Heart right ventricle (tissue), 16 donors: ENCODE results near the gene EGLN3. TPM values are rescaled to one million over a fixed set of nuclear protein-coding genes. Genes with fewer than 3 reads are reported as not detected.

ENCODE experiments used
- ATAC-seq, 8 donors: fragments of 200-7000 bp; cut with Tn5 transposase; one replicate each; pipeline ENCODE4 v1.9.1; 2020; ENCODE audit warnings: mild to moderate bottlenecking in 8 of 8, moderate library complexity in 8 of 8, moderate number of reproducible peaks in 1 of 8
- DNase-seq, 2 donors: peaks; one replicate each; pipeline ENCODE4 v3.0.0-alpha.2; 2020
- H3K27ac ChIP-seq, 10 donors: fragments of 200-600 bp; sonication (generic) in 2 of 10; one replicate each; pipeline versions ENCODE4 v1.5.0 to v1.8.0; 2020 to 2022; ENCODE audit warnings: mild to moderate bottlenecking in 3 of 10
- H3K27me3 ChIP-seq, 7 donors: fragments of 200-600 bp; one replicate each; pipeline ENCODE4 v1.8.0; 2021 to 2022; ENCODE audit warnings: mild to moderate bottlenecking in 2 of 7
- H3K36me3 ChIP-seq, 9 donors: fragments of 200-600 bp; sonication (generic) in 1 of 9; one replicate each; pipeline versions ENCODE4 v1.5.0 to v1.8.0; 2020 to 2022; ENCODE audit warnings: mild to moderate bottlenecking in 2 of 9
- H3K4me1 ChIP-seq, 9 donors: fragments of 200-600 bp; sonication (generic) in 1 of 9; one replicate each; pipeline versions ENCODE4 v1.5.0 to v1.8.0; 2020 to 2022; ENCODE audit warnings: mild to moderate bottlenecking in 4 of 9
- H3K4me3 ChIP-seq, 10 donors: fragments of 200-600 bp; sonication (generic) in 2 of 10; one replicate each; pipeline versions ENCODE4 v1.5.0 to v1.8.0; 2020 to 2022; ENCODE audit warnings: mild to moderate bottlenecking in 7 of 10, moderate library complexity in 2 of 10
- H3K9me3 ChIP-seq, 11 donors: fragments of 200-600 bp in 10 of 11; sonication (generic) in 2 of 11; one replicate each; pipeline versions ENCODE4 v1.5.0 to v1.8.0; 2013 to 2022; ENCODE audit warnings: mild to moderate bottlenecking in 2 of 11, control low read depth in 1 of 11, moderate library complexity in 1 of 11
- WGBS, 2 donors: extraction: QIAGEN DNeasy Blood & Tissue Kit; methylation state at CpG; one replicate each; pipeline ENCODE4 v1.1.7; 2013; ENCODE audit warnings: inconsistent platforms in 1 of 2; 5-methylcytosine and 5-hydroxymethylcytosine counted together
- intact Hi-C, 10 donors: fragments of 100-400 bp; cut with DNase I; formaldehyde crosslinking; loops; one replicate each; pipeline versions ENCODE4 v1.11.1 to v1.14.2; 2022
- polyA plus RNA-seq, 2 donors: library from polyadenylated mRNA; stranded (reverse); fragments of 200-250 nt; gene quantifications; one replicate each; pipeline ENCODE4 v1.2.3, GENCODE V29; 2013
- total RNA-seq, 10 donors: library from RNA; stranded (reverse); fragmentation: NEBNext Ultra II Directional in 3 of 10; extraction: Animal tissue kit (Norgen Biotek cat#: 25700) in 3 of 10; gene quantifications; one replicate each; pipeline versions ENCODE4 v1.2.1 to v1.2.4, GENCODE V29; 2021 to 2023
- TF ChIP-seq, protein P1 (sequence below), 9 donors: fragments of 200-600 bp; sonication (generic) in 2 of 9; IDR thresholded peaks; one replicate each; pipeline versions ENCODE4 v1.5.0 to v1.8.0; 2021 to 2022; ENCODE audit warnings: antibody characterized with exemption in 9 of 9, mild to moderate bottlenecking in 5 of 9, moderate library complexity in 1 of 9
- donor health status: Arrhythmogenic right ventricular cardiomyopathy.
- donor health status: ischemic (EF 13 %, LVEDD 7.1; RV severe dilation, severe dysfunction).
- donor health status: healthy with polysubstance abuse.
- donor health status: DM: no; HTN: yes; CAD: no.
- donor health status: DM: no; HTN: no; CAD: no.
- donor health status: ischemic (EF 25% LVEDD 6.9; RV normal size, moderate dysfunction).
- donor health status: ischemic (EF 25% LVEDD 5.7; RV mildly dilated, moderate dysfunction).
- donor health status: healthy.
- donor health status: DM: yes; HTN: yes; CAD: no.
- donor health status: Ischemic cardiomyopathy.
- donor health status: ischemic (EF 35%, LVEDD 5.7; RV mildly dilated, moderate dysfunction).
- donor health status: nonischemic (EF 11% LVEDD 7.7; RV severe dilation, severe dysfunction).
- donor health status: DM: yes; HTN: yes; CAD: no.
- donor health status: PGD.
- donor health status: ischemic (EF 29% LVEDD 5.4; RV normal size, mild dysfunction).
- donor health status: nonischemic (EF 23%, LVEDD 6.1; RV moderate dilation, normal function).

Gene EGLN3
- total and polyA plus RNA-seq, 12 donors, result 33.7 to 281 (median 169) TPM

- Histone ChIP-seq H3K4me1 (peaks cover 0 to 67% (median 46%) of the 10 kb centered on the region in 9 donors), H3K27me3 (peaks cover 0 to 52% (median 0%) of the 10 kb centered on the region in 7 donors), H3K4me3 (peak overlapping the region; percentile 73 to 93 (median 80)), H3K9me3 (no peaks in the 10 kb centered on the region), H3K36me3 (no peaks in the 10 kb centered on the region), H3K27ac (peak overlapping the region in 7 of 10 donors; percentile 80 to 92 (median 88))
- no peak for ATAC-seq
- TF ChIP-seq, protein P1, sequence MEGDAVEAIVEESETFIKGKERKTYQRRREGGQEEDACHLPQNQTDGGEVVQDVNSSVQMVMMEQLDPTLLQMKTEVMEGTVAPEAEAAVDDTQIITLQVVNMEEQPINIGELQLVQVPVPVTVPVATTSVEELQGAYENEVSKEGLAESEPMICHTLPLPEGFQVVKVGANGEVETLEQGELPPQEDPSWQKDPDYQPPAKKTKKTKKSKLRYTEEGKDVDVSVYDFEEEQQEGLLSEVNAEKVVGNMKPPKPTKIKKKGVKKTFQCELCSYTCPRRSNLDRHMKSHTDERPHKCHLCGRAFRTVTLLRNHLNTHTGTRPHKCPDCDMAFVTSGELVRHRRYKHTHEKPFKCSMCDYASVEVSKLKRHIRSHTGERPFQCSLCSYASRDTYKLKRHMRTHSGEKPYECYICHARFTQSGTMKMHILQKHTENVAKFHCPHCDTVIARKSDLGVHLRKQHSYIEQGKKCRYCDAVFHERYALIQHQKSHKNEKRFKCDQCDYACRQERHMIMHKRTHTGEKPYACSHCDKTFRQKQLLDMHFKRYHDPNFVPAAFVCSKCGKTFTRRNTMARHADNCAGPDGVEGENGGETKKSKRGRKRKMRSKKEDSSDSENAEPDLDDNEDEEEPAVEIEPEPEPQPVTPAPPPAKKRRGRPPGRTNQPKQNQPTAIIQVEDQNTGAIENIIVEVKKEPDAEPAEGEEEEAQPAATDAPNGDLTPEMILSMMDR (IDR thresholded peaks at IDR 0.05), result no peak
- intact Hi-C loops, result loop anchor here in 7 of 10 donors (2.0 to 10.0 kb wide), 8 partner anchors 89 to 276 kb away; no protein-coding TSS in a partner anchor
- WGBS, 2 donors, result 41 to 47% methylated on average over 3 of the region's 3 CpGs
- DNase-seq, result no peak
Observed at GRCh38 chr14:33948145-33948868, 2.6 kb downstream of the EGLN3 start.

DNA sequence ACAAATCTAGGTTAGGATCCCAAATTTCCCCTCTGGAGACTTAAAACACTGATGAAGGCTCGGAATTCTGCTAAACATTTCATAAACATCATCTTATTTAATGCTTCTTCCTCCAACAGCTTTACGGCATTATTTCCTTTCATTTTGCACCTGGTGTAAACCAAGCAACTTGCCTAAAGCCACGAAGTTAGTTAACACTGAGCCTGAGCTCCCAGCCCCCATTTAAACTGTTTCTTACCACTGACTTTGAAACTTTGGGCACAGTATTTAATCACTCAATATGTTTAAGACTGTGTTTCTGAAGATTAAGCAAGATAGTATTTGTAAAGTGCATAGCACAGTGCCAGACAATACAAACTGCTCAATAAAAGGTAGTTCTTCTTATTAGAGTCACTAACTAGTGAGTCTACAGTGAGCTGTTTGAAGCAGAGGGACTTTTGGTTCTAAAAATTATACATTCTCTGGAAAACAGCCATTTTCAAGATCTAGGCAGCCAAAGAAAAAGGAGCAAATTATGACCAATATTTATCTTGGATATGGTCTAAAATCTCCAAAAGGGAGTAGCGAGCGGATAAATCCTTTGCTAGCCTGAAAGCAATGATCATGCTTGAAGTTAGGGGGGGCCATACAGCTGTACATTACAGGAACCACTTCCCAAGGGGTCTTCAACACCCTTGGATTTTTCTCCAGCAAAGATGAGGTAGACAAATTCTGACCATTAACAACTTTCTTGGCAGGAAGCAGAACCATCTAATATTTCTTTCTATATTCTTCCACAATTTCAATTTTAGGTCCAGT lies 4.0 kb downstream of the EGLN3 start:
- DNase-seq, result no peak
- no peak for ATAC-seq
- Histone ChIP-seq H3K4me1 (peaks cover 0 to 81% (median 59%) of the 10 kb centered on the region in 9 donors), H3K9me3 (no peaks in the 10 kb centered on the region), H3K27ac (peak overlapping the region in 7 of 10 donors; percentile 24 to 92 (median 81)), H3K36me3 (no peaks in the 10 kb centered on the region), H3K4me3 (peak overlapping the region in 6 of 10 donors; percentile 75 to 93 (median 86)), H3K27me3 (peaks cover 0 to 37% (median 0%) of the 10 kb centered on the region in 7 donors)
- intact Hi-C loops, result loop anchor here in 6 of 10 donors (5.0 to 10.0 kb wide), 7 partner anchors 90 to 278 kb away; no protein-coding TSS in a partner anchor
- TF ChIP-seq, protein P1 (IDR thresholded peaks at IDR 0.05), result peak in 2 of 9 donors; percentile 15 to 18
- WGBS, 2 donors, result 43 to 45% methylated on average over 5 of the region's 5 CpGs

DNA sequence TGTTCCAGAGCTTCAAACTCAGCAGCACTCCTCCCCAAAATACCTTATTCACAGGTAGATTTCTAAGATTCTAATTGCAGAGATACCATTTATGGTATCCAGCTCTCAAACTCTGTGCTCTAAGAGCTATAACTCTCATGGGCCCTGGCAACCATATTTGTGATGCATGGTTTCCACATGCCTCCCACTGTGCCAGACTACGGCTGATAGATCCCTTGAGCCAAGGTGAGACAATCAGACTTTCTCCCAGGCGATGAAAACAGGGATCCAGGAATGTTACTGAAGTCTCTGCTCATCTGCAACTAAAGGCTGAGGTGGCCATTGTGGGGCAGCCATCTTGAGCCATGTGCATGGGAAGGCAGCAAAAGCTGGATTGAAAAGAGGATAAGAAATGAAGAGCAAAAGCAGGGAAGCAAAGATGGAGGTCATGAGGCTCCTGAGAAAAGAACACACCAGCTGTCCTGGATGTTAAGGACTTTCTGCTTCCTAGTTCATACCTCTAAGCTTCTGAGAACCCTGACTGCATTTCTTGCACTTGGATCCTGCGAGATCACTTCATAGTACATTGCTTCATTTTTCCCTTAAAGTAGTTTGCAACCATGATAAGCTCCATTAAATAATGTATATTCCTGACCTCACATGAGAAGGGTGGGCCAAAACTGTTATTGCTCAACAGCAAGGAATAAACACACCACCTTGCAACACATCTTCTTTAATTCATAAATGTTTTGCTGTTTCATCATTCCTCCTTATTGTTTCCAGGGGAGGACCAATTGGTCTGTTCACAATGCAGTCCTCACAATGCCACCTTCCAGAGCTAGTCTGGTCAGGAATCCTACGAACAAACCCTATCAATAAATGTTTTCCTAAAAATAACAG lies 5.4 kb downstream of the EGLN3 start:
- peaks cover 0 to 23% (median 0%) of the 10 kb centered on the region in 7 donors for H3K27me3 ChIP-seq
- intact Hi-C loops, result loop anchor here in 6 of 10 donors (5.0 to 10.0 kb wide), 7 partner anchors 91 to 279 kb away; no protein-coding TSS in a partner anchor
- H3K36me3 ChIP-seq, result no peaks in the 10 kb centered on the region
- TF ChIP-seq, protein P1 (IDR thresholded peaks at IDR 0.05), result no peak
- peaks cover 4 to 88% (median 63%) of the 10 kb centered on the region in 9 donors for H3K4me1 ChIP-seq
- ATAC-seq, result no peak
- H3K27ac ChIP-seq, result peak overlapping the region in 3 of 10 donors; percentile 1 to 9 (median 5)
- no peaks in the 10 kb centered on the region for H3K9me3 ChIP-seq
- no peak for DNase-seq
- peak overlapping the region in 1 of 10 donors; percentile 75 for H3K4me3 ChIP-seq
- 74 to 81% methylated on average over 4 of the region's 4 CpGs for WGBS, 2 donors
